ENCODE data around the gene KRT3.

Gene KRT3

GRCh38 chr12:52772772-52773171 lies 23.1 kb downstream of the KRT3 start:
- in situ Hi-C loops (cut with HindIII; ENCODE audit: low sequenced_read_pairs) = no loop called here
- DNase-seq (ENCODE audit: low read depth, low spot score) = no peak
- no peak overlapping the region for H3K4me3 ChIP-seq (ENCODE audit: low read depth, low read length)
- no peak for TF ChIP-seq CTCF (IDR thresholded peaks at IDR 0.05; ENCODE audit: low read depth, low read length)

GRCh38 chr12:52772188-52772587 lies 23.7 kb downstream of the KRT3 start:
- no peak for DNase-seq (ENCODE audit: low read depth, low spot score)
- no peak overlapping the region for H3K4me3 ChIP-seq (ENCODE audit: low read depth, low read length)
- TF ChIP-seq CTCF (IDR thresholded peaks at IDR 0.05; ENCODE audit: low read depth, low read length) = no peak
- in situ Hi-C loops (cut with HindIII; ENCODE audit: low sequenced_read_pairs) = no loop called here

GRCh38 chr12:52771505-52771904 lies 24.4 kb downstream of the KRT3 start:
- no peak for TF ChIP-seq CTCF (IDR thresholded peaks at IDR 0.05; ENCODE audit: low read depth, low read length)
- in situ Hi-C loops (cut with HindIII; ENCODE audit: low sequenced_read_pairs) = no loop called here
- DNase-seq (ENCODE audit: low read depth, low spot score) = no peak
- no peak overlapping the region for H3K4me3 ChIP-seq (ENCODE audit: low read depth, low read length)

- DNase-seq (ENCODE audit: low read depth, low spot score) = no peak
- no peak for TF ChIP-seq CTCF (IDR thresholded peaks at IDR 0.05; ENCODE audit: low read depth, low read length)
- in situ Hi-C loops (cut with HindIII; ENCODE audit: low sequenced_read_pairs) = no loop called here
- H3K4me3 ChIP-seq (ENCODE audit: low read depth, low read length) = no peak overlapping the region
Observed at GRCh38 chr12:52771088-52771487, 24.8 kb downstream of the KRT3 start.

- H3K4me3 ChIP-seq (ENCODE audit: low read depth, low read length) = no peak overlapping the region
- no peak for TF ChIP-seq CTCF (IDR thresholded peaks at IDR 0.05; ENCODE audit: low read depth, low read length)
- no peak for DNase-seq (ENCODE audit: low read depth, low spot score)
- in situ Hi-C loops (cut with HindIII; ENCODE audit: low sequenced_read_pairs) = no loop called here
Observed at GRCh38 chr12:52769946-52770345, 26.0 kb downstream of the KRT3 start.

GRCh38 chr12:52769354-52769753 lies 26.6 kb downstream of the KRT3 start:
- no peak overlapping the region for H3K4me3 ChIP-seq (ENCODE audit: low read depth, low read length)
- DNase-seq (ENCODE audit: low read depth, low spot score) = no peak
- no peak for TF ChIP-seq CTCF (IDR thresholded peaks at IDR 0.05; ENCODE audit: low read depth, low read length)
- in situ Hi-C loops (cut with HindIII; ENCODE audit: low sequenced_read_pairs) = no loop called here

All from astrocyte of the spinal cord (primary cell).